ENCODE data around the gene PABPN1. TPM values are rescaled to one million over a fixed set of nuclear protein-coding genes. Genes with fewer than 3 reads are reported as not detected.

PABPN1 gene, protein sequence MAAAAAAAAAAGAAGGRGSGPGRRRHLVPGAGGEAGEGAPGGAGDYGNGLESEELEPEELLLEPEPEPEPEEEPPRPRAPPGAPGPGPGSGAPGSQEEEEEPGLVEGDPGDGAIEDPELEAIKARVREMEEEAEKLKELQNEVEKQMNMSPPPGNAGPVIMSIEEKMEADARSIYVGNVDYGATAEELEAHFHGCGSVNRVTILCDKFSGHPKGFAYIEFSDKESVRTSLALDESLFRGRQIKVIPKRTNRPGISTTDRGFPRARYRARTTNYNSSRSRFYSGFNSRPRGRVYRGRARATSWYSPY
- total RNA-seq (2022; extraction: Qiagen RNA extraction) = 139 to 150 TPM (median 142 TPM) in 5 replicates

DNA sequence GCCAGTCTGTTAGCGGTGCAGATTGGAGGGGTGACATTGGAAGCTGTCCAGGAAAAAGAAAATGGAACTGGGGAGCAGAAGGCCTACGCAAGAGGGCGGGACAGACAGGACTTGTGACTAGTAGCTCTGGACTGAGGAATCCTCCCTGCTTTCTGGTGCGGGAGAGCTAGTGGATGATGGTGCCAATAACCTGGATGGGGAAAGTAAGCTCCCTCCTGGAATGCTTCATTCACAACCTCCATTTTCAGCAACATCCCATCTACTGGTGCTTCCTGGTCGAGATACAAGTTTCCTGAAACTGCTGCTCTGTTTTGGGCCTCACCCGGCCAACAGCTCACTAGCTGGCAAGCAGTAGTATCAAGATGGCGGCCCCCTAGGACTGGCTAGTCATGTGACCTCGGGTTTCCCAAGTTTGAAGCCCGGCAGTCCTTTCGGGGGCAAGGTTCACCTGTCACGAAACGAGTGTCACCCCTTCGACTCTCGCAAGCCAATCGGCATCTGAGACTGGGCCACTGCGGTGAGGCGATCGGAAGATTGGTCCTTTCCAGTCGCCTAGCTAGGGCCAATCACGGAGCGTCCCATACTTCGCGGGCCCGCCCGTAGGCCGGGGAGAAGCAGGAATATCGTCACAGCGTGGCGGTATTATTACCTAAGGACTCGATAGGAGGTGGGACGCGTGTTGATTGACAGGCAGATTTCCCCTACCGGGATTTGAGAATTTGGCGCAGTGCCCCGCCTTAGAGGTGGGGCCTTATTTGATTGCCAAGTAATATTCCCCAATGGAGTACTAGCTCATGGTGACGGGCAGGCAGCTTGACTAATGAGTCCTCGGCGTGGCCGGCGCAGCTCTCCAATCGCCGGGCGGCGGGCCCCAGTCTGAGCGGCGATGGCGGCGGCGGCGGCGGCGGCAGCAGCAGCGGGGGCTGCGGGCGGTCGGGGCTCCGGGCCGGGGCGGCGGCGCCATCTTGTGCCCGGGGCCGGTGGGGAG lies at the start of gene PABPN1:
Gene PABPN1, plus strand, starts transcription at position 874 of the 988 bp plus-strand sequence. Its CDS starts 13 bp downstream, at position 887.

DNA sequence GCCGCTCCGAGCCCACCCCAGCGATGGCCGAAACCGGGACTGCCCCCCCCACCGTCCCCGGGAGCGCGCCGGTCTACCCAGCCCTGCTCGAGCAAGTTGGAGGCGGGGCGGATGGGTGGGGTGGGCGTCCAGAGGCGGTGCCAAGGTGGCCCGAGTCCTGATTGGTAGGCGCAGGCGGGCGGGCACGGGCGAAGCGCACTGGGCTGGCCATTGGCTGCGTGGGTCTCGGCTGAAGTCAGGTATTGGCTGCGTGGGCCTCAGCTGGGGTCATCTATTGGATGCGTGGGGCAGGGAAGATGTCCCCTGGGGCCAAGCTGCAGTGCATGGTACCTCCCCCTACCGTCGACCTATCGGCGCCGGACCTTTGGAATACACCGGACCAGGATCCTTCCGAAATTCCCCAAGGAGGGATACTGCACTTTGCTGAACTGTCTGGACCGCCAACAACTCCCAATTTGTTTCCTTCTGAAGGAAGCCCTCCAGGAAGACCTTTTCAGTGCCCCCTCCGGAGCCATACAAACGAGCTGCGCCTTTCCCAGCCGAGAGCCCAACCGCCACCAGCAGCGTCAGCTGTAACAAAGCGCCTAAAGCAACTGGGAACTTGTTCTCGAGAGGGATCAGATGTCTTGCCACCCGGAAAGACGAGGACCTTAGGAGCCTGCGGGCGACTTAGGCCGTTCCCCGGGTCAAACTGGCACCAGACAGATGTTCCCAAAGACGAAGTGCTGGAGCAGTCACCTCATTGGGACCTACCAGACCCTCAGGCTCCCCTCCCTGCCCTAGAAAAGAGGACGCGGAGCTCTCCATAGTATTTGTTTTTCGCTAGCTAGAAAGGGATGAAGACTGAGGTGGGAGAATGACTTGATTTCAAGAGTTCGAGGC lies 35.0 kb upstream of the PABPN1 start, which contains the start of gene HOMEZ:
Gene HOMEZ, minus strand, starts transcription at position 113 of the 882 bp plus-strand sequence. CDS start 180 bp downstream, outside the sequence.

DNA sequence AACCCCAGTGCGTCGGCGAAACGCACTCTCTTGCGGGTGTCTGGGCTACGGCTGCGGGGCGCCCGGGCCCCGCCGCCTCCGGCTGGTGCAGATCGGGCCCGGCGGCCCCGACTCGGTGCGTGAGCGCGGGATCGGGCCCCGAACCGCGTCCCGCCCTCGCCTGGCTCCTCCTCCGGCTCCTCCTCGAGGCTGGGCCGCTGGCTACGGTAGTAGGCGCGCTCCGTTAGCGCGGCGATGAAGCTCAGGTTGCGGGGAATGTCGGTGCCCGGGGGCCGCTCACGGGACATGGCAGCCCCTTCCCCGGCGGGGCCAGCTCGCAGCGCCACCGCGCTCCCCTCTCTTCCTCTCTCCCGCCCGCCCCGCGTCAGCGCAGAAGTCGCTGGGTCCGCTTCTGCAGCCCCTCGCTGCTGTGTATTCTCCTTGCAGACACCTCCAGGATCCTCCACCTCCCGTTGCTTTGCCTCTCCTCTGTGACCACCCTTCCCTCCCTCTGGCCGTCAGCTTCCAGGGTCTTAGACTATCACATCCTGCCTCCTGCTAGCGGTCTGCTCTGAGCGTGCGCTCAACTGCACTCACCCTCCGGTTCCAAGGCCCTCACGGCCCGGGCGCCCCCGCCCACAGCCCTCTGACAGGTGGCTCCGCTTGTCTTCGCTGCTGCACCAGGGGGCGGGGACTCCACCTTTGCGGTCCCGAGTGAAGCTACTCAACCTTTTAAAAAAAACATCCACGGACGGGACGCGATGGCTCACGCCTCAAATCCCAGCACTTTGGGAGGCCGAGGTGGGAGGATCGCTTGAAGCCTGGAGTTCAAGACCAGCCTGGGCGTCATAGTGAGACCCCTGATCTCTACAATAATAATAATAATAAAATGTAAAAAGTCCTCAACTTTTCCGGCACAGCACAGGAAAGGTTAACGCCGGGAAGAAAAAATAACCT lies 18.7 kb upstream of the PABPN1 start, which contains the start of gene PPP1R3E:
Gene PPP1R3E, minus strand, starts transcription at position 570 of the 936 bp plus-strand sequence. Its CDS starts 283 bp downstream, at position 287.

DNA sequence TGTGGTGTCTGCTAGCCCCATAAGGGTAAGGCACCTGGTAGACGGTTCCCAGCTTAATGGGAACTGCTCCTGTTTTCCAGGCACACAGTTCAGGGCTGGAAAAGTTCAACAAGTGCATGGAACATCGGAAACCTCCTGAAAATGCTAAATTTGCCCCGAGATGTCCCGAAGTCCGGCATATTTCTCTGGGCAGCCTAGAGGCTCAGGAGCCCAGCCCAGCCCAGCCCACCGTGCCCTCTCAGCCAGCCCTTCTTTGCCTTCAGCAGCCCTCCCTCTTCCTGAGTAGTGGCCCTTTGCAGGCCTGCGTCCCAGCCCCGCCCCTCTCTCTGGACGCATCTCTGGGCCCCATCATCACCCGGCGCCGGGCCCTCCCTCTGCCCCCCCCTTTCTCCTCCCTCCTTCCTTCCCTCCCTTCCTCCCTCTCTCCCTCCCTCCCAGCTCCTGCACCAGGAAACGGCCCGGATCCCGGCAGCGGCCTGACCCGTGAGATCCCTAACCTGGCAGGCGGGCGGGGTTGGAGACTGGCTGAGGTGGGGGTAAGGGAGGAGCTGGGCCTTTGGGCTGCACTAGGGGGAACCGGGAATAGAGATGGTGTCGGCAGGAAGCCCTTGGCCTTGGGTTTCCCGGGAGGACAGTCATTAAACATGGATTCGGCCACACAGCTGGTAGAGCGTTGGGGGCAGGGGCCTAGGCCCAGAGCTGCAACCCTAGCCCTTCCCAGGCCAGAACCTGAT lies 14.7 kb upstream of the PABPN1 start, which contains the start of gene BCL2L2:
Gene BCL2L2, plus strand, starts transcription at position 422 of the 734 bp plus-strand sequence. CDS start 935 bp downstream, outside the sequence.

DNA sequence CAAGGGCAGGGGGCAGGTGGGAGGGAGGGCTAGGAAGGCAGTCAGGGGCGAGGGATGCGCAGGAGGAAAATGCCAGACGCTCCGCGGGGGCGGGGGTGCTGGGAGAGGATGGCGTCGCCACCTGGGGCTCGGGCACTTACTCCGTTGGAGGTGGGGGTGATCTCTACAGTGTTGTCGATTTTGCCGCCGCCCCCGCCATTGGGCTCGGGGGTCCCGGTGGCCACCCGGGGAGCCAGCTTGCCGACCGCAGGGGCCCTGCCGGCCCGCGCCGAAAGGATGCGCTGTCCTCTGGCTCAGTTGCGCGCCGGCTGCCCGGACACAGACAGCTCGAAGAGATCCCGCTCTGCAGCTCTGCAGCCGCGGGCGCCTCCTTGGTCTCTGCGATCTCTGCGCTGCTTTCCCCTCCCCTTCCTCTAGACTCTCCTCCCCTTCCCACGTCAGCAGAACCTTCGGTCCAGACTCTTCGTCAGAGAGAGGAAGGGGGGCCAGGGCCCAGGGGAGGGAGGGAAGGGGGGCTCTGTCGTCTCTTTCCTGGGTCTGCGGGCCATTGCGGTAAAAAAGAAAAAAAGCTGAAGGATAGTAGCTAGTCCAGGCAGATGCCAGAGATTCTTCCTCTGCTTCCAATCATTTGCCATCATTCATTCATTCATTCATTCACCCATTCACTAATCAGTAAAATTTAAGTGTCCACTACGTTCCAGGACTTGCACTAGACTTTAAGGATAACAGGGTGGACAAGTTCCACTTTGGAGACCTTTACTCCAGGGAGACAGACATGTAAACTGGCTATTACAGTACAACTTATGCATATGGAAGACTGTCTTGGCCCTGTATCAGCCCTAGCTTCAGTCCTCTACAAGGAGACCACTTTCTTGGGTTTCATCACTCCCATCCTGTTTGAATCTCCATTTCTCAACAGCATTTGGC lies 31.5 kb downstream of the PABPN1 start, which contains the start of gene SLC22A17:
Gene SLC22A17, minus strand, starts transcription at position 382 of the 927 bp plus-strand sequence.

DNA sequence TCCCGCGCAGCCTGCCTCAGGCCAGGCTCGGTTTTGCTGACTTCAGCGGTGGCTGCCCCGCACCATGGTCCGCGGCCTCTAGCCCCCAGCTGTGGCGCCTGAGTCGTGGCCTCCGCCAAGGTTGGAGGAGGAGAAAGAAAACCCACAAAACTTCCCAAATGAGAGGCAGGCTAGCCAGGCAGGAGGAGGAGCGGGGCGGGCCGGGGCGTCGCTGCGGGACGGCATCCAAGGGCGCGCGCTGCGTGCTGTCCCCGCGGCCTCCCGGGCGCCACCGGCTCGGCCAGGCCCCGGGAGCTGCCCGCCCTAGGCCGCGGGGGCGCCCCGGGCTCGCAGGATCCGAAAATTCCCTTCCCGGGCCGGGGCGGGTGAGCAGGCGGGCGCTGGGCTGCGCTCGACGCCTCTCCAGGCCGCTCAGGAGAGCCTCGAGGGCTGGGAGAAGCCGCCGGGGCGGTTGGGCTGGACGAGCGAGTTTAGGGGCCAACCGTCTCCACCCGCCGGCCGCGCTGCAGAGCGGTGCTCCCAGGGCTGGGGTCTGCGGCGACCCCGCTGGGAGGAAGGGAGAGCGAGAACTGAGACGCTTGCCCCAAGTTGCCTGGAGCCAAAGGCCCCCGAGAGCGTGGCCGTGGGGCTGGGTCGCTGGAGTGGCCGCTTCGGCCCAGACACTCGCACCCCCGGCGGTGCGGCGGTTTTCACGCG lies 43.9 kb downstream of the PABPN1 start, which contains the start of gene EFS:
Gene EFS, minus strand, starts transcription at position 137 of the 696 bp plus-strand sequence. CDS start 147 bp downstream, outside the sequence.

DNA sequence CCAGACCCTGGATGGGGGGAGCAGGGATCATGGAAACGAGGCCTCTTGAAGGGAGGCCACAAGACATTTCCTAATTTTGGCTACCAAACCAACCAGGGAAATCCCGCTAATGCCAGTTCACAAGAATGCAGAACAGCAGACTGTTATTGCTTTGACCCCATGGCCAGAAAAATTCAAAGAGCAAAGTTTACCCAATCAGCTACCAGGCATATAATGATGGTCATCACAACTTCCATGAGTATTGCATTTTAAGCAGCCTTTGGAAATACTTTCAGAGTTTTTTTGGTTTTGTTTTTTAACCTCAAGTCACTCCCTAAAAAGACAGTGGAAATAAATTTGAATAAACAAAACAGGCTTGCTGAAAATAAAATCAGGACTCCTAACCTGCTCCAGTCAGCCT lies 51.3 kb downstream of the PABPN1 start, which contains the start of gene IL25:
Gene IL25, plus strand, starts transcription at position 301 of the 400 bp plus-strand sequence.

Other genes starting within 250 kb of the PABPN1 start
- gene ACIN1, start 226.3 kb upstream of the PABPN1 start, total RNA-seq (2022; extraction: Qiagen RNA extraction) = 86.3 to 111 TPM (median 88.9 TPM) in 5 replicates
- gene C14orf119, start 226.0 kb upstream of the PABPN1 start, total RNA-seq (2022; extraction: Qiagen RNA extraction) = 71.4 to 102 TPM (median 99.5 TPM) in 5 replicates
- not detected in 5 replicates for gene CIROP, start 216.5 kb upstream of the PABPN1 start, total RNA-seq (2022; extraction: Qiagen RNA extraction)
- gene CEBPE, start 202.2 kb upstream of the PABPN1 start, total RNA-seq (2022; extraction: Qiagen RNA extraction) = 0.07 to 0.08 TPM in 2 of 5 replicates, not detected in the others
- 1.7 to 3.5 TPM (median 1.8 TPM) in 5 replicates for gene SLC7A8, start 137.8 kb upstream of the PABPN1 start, total RNA-seq (2022; extraction: Qiagen RNA extraction)
- gene RNF212B, start 83.5 kb upstream of the PABPN1 start, total RNA-seq (2022; extraction: Qiagen RNA extraction) = not detected in 5 replicates
- 6.5 to 8.9 TPM (median 8.5 TPM) in 5 replicates for gene HOMEZ, start 35.3 kb upstream of the PABPN1 start, total RNA-seq (2022; extraction: Qiagen RNA extraction)
- gene PPP1R3E, start 18.6 kb upstream of the PABPN1 start, total RNA-seq (2022; extraction: Qiagen RNA extraction) = 3.3 to 3.9 TPM (median 3.4 TPM) in 5 replicates
- 15.8 to 21.2 TPM (median 18.0 TPM) in 5 replicates for gene BCL2L2, start 14.6 kb upstream of the PABPN1 start, total RNA-seq (2022; extraction: Qiagen RNA extraction)
- gene SLC22A17, start 31.4 kb downstream of the PABPN1 start, total RNA-seq (2022; extraction: Qiagen RNA extraction) = 5.8 to 7.4 TPM (median 6.1 TPM) in 5 replicates
- not detected in 5 replicates for gene EFS, start 43.7 kb downstream of the PABPN1 start, total RNA-seq (2022; extraction: Qiagen RNA extraction)
- not detected in 5 replicates for gene IL25, start 51.4 kb downstream of the PABPN1 start, total RNA-seq (2022; extraction: Qiagen RNA extraction)
- not detected in 5 replicates for gene CMTM5, start 55.6 kb downstream of the PABPN1 start, total RNA-seq (2022; extraction: Qiagen RNA extraction)
- gene MYH6, start 86.8 kb downstream of the PABPN1 start, total RNA-seq (2022; extraction: Qiagen RNA extraction) = 0.03 to 0.16 TPM (median 0.12 TPM) in 5 replicates
- gene MYH7, start 114.2 kb downstream of the PABPN1 start, total RNA-seq (2022; extraction: Qiagen RNA extraction) = 0.01 TPM in 1 of 5 replicates, not detected in the others
- gene NGDN, start 148.2 kb downstream of the PABPN1 start, total RNA-seq (2022; extraction: Qiagen RNA extraction) = 59.7 to 66.1 TPM (median 62.3 TPM) in 5 replicates
- gene ZFHX2, start 230.3 kb downstream of the PABPN1 start, total RNA-seq (2022; extraction: Qiagen RNA extraction) = 0.73 to 1.1 TPM (median 0.82 TPM) in 5 replicates
- 11.5 to 16.5 TPM (median 13.3 TPM) in 5 replicates for gene THTPA, start 234.8 kb downstream of the PABPN1 start, total RNA-seq (2022; extraction: Qiagen RNA extraction)
- 37.6 to 51.5 TPM (median 41.7 TPM) in 5 replicates for gene AP1G2, start 246.3 kb downstream of the PABPN1 start, total RNA-seq (2022; extraction: Qiagen RNA extraction)